Measurements from ENCODE around the gene DHRSX.
"Not testable (repeated sequence)": the region's sequence is repeated elsewhere in the genome, so short reads cannot be mapped to it uniquely, and the experiment has no call there.

The DHRSX gene

GRCh38 chrX:2542826-2543521, 42.2 kb upstream of the DHRSX start:
- peaks cover 3% of the 10 kb centered on the region for H3K4me1 ChIP-seq (ENCODE audit: insufficient read depth, insufficient read length)
- peaks cover 15% of the 10 kb centered on the region; the same call in 1 of the 2 replicates for H3K9me3 ChIP-seq (ENCODE audit: insufficient read depth, low read length)
- no peak overlapping the region for H3K9ac ChIP-seq (ENCODE audit: insufficient read length, low read depth)
- TF ChIP-seq YY1 (IDR thresholded peaks at IDR 0.05; ENCODE audit: insufficient read depth, insufficient read length) = no peak
- no peak for TF ChIP-seq SUZ12 (IDR thresholded peaks at IDR 0.05; ENCODE audit: extremely low read depth, insufficient read depth, insufficient read length)
- no peak for TF ChIP-seq ZNF274 (IDR thresholded peaks at IDR 0.05; ENCODE audit: low read depth, low read length)
- no peaks in the 10 kb centered on the region for H3K36me3 ChIP-seq (ENCODE audit: insufficient read depth, insufficient read length, low read length)
- no peak overlapping the region for H3K4me3 ChIP-seq (ENCODE audit: insufficient read length, low read depth)
- H3K27me3 ChIP-seq (ENCODE audit: insufficient read depth, insufficient read length) = no peaks in the 10 kb centered on the region
- no peak for DNase-seq (ENCODE audit: low read depth, low spot score)

- Histone ChIP-seq H3K9ac (ENCODE audit: insufficient read length, low read depth) (no peak overlapping the region), H3K4me3 (ENCODE audit: insufficient read length, low read depth) (no peak overlapping the region), H3K36me3 (ENCODE audit: insufficient read depth, insufficient read length, low read length) (no peaks in the 10 kb centered on the region), H3K9me3 (ENCODE audit: insufficient read depth, low read length) (peaks cover 11% of the 10 kb centered on the region; the same call in 1 of the 2 replicates), H3K4me1 (ENCODE audit: insufficient read depth, insufficient read length) (peaks cover 3% of the 10 kb centered on the region), H3K27me3 (ENCODE audit: insufficient read depth, insufficient read length) (no peaks in the 10 kb centered on the region)
- DNase-seq (ENCODE audit: low read depth, low spot score) = no peak
- TF ChIP-seq ZNF274 (IDR thresholded peaks at IDR 0.05; ENCODE audit: low read depth, low read length) (no peak), YY1 (IDR thresholded peaks at IDR 0.05; ENCODE audit: insufficient read depth, insufficient read length) (no peak), SUZ12 (IDR thresholded peaks at IDR 0.05; ENCODE audit: extremely low read depth, insufficient read depth, insufficient read length) (no peak)
Observed at GRCh38 chrX:2541603-2542002, 40.8 kb upstream of the DHRSX start.

GRCh38 chrX:2540426-2540947, 39.7 kb upstream of the DHRSX start:
- no peaks in the 10 kb centered on the region; the same call in 1 of the 2 replicates for H3K9me3 ChIP-seq (ENCODE audit: insufficient read depth, low read length)
- TF ChIP-seq YY1 (IDR thresholded peaks at IDR 0.05; ENCODE audit: insufficient read depth, insufficient read length) (no peak), ZNF274 (IDR thresholded peaks at IDR 0.05; ENCODE audit: low read depth, low read length) (no peak), SUZ12 (IDR thresholded peaks at IDR 0.05; ENCODE audit: extremely low read depth, insufficient read depth, insufficient read length) (no peak)
- H3K36me3 ChIP-seq (ENCODE audit: insufficient read depth, insufficient read length, low read length) = no peaks in the 10 kb centered on the region
- no peak overlapping the region for H3K9ac ChIP-seq (ENCODE audit: insufficient read length, low read depth)
- H3K4me3 ChIP-seq (ENCODE audit: insufficient read length, low read depth) = no peak overlapping the region
- DNase-seq (ENCODE audit: low read depth, low spot score) = no peak
- no peaks in the 10 kb centered on the region for H3K27me3 ChIP-seq (ENCODE audit: insufficient read depth, insufficient read length)
- peaks cover 3% of the 10 kb centered on the region for H3K4me1 ChIP-seq (ENCODE audit: insufficient read depth, insufficient read length)

- no peaks in the 10 kb centered on the region; the same call in 1 of the 2 replicates for H3K9me3 ChIP-seq (ENCODE audit: insufficient read depth, low read length)
- H3K9ac ChIP-seq (ENCODE audit: insufficient read length, low read depth) = no peak overlapping the region
- no peak for DNase-seq (ENCODE audit: low read depth, low spot score)
- no peaks in the 10 kb centered on the region for H3K36me3 ChIP-seq (ENCODE audit: insufficient read depth, insufficient read length, low read length)
- H3K27me3 ChIP-seq (ENCODE audit: insufficient read depth, insufficient read length) = no peaks in the 10 kb centered on the region
- H3K4me3 ChIP-seq (ENCODE audit: insufficient read length, low read depth) = no peak overlapping the region
- H3K4me1 ChIP-seq (ENCODE audit: insufficient read depth, insufficient read length) = peaks cover 3% of the 10 kb centered on the region
- TF ChIP-seq ZNF274 (IDR thresholded peaks at IDR 0.05; ENCODE audit: low read depth, low read length) (no peak), SUZ12 (IDR thresholded peaks at IDR 0.05; ENCODE audit: extremely low read depth, insufficient read depth, insufficient read length) (no peak), YY1 (IDR thresholded peaks at IDR 0.05; ENCODE audit: insufficient read depth, insufficient read length) (no peak)
Observed at GRCh38 chrX:2539586-2539985, 38.8 kb upstream of the DHRSX start.

GRCh38 chrX:2538031-2538757, 37.4 kb upstream of the DHRSX start:
- no peak for TF ChIP-seq SUZ12 (IDR thresholded peaks at IDR 0.05; ENCODE audit: extremely low read depth, insufficient read depth, insufficient read length)
- TF ChIP-seq YY1 (IDR thresholded peaks at IDR 0.05; ENCODE audit: insufficient read depth, insufficient read length) = no peak
- TF ChIP-seq ZNF274 (IDR thresholded peaks at IDR 0.05; ENCODE audit: low read depth, low read length) = no peak
- H3K27me3 ChIP-seq (ENCODE audit: insufficient read depth, insufficient read length) = no peaks in the 10 kb centered on the region
- no peaks in the 10 kb centered on the region for H3K36me3 ChIP-seq (ENCODE audit: insufficient read depth, insufficient read length, low read length)
- H3K4me3 ChIP-seq (ENCODE audit: insufficient read length, low read depth) = no peak overlapping the region
- no peak for DNase-seq (ENCODE audit: low read depth, low spot score)
- peaks cover 3% of the 10 kb centered on the region for H3K4me1 ChIP-seq (ENCODE audit: insufficient read depth, insufficient read length)
- no peak overlapping the region for H3K9ac ChIP-seq (ENCODE audit: insufficient read length, low read depth)
- no peaks in the 10 kb centered on the region for H3K9me3 ChIP-seq (ENCODE audit: insufficient read depth, low read length)

- Histone ChIP-seq H3K9me3 (ENCODE audit: insufficient read depth, low read length) (no peaks in the 10 kb centered on the region), H3K9ac (ENCODE audit: insufficient read length, low read depth) (no peak overlapping the region), H3K27me3 (ENCODE audit: insufficient read depth, insufficient read length) (no peaks in the 10 kb centered on the region), H3K4me1 (ENCODE audit: insufficient read depth, insufficient read length) (peaks cover 3% of the 10 kb centered on the region), H3K4me3 (ENCODE audit: insufficient read length, low read depth) (no peak overlapping the region), H3K36me3 (ENCODE audit: insufficient read depth, insufficient read length, low read length) (no peaks in the 10 kb centered on the region)
- TF ChIP-seq YY1 (IDR thresholded peaks at IDR 0.05; ENCODE audit: insufficient read depth, insufficient read length) (no peak), ZNF274 (IDR thresholded peaks at IDR 0.05; ENCODE audit: low read depth, low read length) (no peak), SUZ12 (IDR thresholded peaks at IDR 0.05; ENCODE audit: extremely low read depth, insufficient read depth, insufficient read length) (no peak)
- no peak for DNase-seq (ENCODE audit: low read depth, low spot score)
Observed at GRCh38 chrX:2536974-2537373, 36.2 kb upstream of the DHRSX start.

- no peaks in the 10 kb centered on the region for H3K9me3 ChIP-seq (ENCODE audit: insufficient read depth, low read length)
- no peaks in the 10 kb centered on the region for H3K36me3 ChIP-seq (ENCODE audit: insufficient read depth, insufficient read length, low read length)
- no peak overlapping the region for H3K4me3 ChIP-seq (ENCODE audit: insufficient read length, low read depth)
- DNase-seq (ENCODE audit: low read depth, low spot score) = no peak
- peaks cover 3% of the 10 kb centered on the region for H3K4me1 ChIP-seq (ENCODE audit: insufficient read depth, insufficient read length)
- H3K27me3 ChIP-seq (ENCODE audit: insufficient read depth, insufficient read length) = no peaks in the 10 kb centered on the region
- TF ChIP-seq SUZ12 (IDR thresholded peaks at IDR 0.05; ENCODE audit: extremely low read depth, insufficient read depth, insufficient read length) (no peak), ZNF274 (IDR thresholded peaks at IDR 0.05; ENCODE audit: low read depth, low read length) (no peak), YY1 (IDR thresholded peaks at IDR 0.05; ENCODE audit: insufficient read depth, insufficient read length) (no peak)
- H3K9ac ChIP-seq (ENCODE audit: insufficient read length, low read depth) = no peak overlapping the region
Observed at GRCh38 chrX:2536141-2536540, 35.4 kb upstream of the DHRSX start.

GRCh38 chrX:2534261-2535021, 33.7 kb upstream of the DHRSX start:
- DNase-seq (ENCODE audit: low read depth, low spot score); H3K4me3 ChIP-seq (ENCODE audit: insufficient read length, low read depth): not testable (repeated sequence)

More at GRCh38 chrX:2534261-2535021, 33.7 kb upstream of the DHRSX start:
- H3K9ac ChIP-seq (ENCODE audit: insufficient read length, low read depth); H3K36me3 ChIP-seq (ENCODE audit: insufficient read depth, insufficient read length, low read length); H3K4me1 ChIP-seq (ENCODE audit: insufficient read depth, insufficient read length); H3K9me3 ChIP-seq (ENCODE audit: insufficient read depth, low read length); H3K27me3 ChIP-seq (ENCODE audit: insufficient read depth, insufficient read length): not testable (repeated sequence)
